Neural crest cell (in vitro differentiated cells): ENCODE results near the gene VASH2. TPM values are rescaled to one million over a fixed set of nuclear protein-coding genes. Genes with fewer than 3 reads are reported as not detected.
A peak's percentile ranks its signal among the peaks of the same experiment; 100 is the strongest.

Experiments
- DNase-seq: peaks from one replicate; pipeline ENCODE4 v3.0.0; 2021; ENCODE audit warnings: low read depth, mixed read lengths, low spot score
- H3K27ac Mint-ChIP-seq: one replicate; pipeline ENCODE4 v1.8.0; 2021; ENCODE audit warnings: mild to moderate bottlenecking, mixed read lengths; ENCODE audit not compliant: unreplicated experiment
- H3K27me3 Mint-ChIP-seq: 2 replicates; pipeline ENCODE4 v1.8.0; 2021; ENCODE audit warnings: low read depth, mild to moderate bottlenecking, mixed read lengths
- H3K36me3 Mint-ChIP-seq: 2 replicates; pipeline ENCODE4 v1.8.0; 2021; ENCODE audit warnings: low read depth, mild to moderate bottlenecking, mixed read lengths
- H3K4me1 Mint-ChIP-seq: 2 replicates; pipeline ENCODE4 v1.8.0; 2021; ENCODE audit warnings: mixed read lengths
- H3K4me3 Mint-ChIP-seq: one replicate; pipeline ENCODE4 v1.8.0; 2021; ENCODE audit warnings: mild to moderate bottlenecking, mixed read lengths
- H3K9me3 Mint-ChIP-seq: 2 replicates; pipeline ENCODE4 v1.8.0; 2021; ENCODE audit warnings: mixed read lengths
- CTCF ChIP-seq: fragments of 200-600 bp; sonication (generic); conservative IDR thresholded peaks from 2 replicates; pipeline ENCODE4 v1.5.0; 2021; ENCODE audit warnings: antibody characterized with exemption, mild to moderate bottlenecking
- total RNA-seq: library from RNA; stranded (reverse); gene quantifications from 2 replicates; pipeline ENCODE4 v1.2.1, GENCODE V29; 2021

Gene VASH2
- total RNA-seq, 1 donor from 2014 or later: 8.7 TPM

GRCh38 chr1:212981025-212981495 is 30.7 kb downstream of the VASH2 start:
- Mint-ChIP-seq H3K36me3 (peaks cover 9% of the 10 kb centered on the region), H3K27ac (peak overlapping the region; percentile 43), H3K4me1 (peaks cover 8% of the 10 kb centered on the region), H3K9me3 (no peaks in the 10 kb centered on the region), H3K4me3 (no peak overlapping the region), H3K27me3 (no peaks in the 10 kb centered on the region)
- TF ChIP-seq CTCF: no peak
- DNase-seq: no peak

GRCh38 chr1:212981571-212982328 is 31.4 kb downstream of the VASH2 start:
- peaks cover 6% of the 10 kb centered on the region for H3K36me3 Mint-ChIP-seq
- no peaks in the 10 kb centered on the region for H3K27me3 Mint-ChIP-seq
- H3K4me3 Mint-ChIP-seq: no peak overlapping the region
- no peaks in the 10 kb centered on the region for H3K9me3 Mint-ChIP-seq
- H3K27ac Mint-ChIP-seq: no peak overlapping the region
- no peak for DNase-seq
- no peak for TF ChIP-seq CTCF
- peaks cover 8% of the 10 kb centered on the region for H3K4me1 Mint-ChIP-seq

GRCh38 chr1:212982430-212983152 is 32.2 kb downstream of the VASH2 start:
- Mint-ChIP-seq H3K4me1 (peaks cover 8% of the 10 kb centered on the region), H3K36me3 (peaks cover 6% of the 10 kb centered on the region)

GRCh38 chr1:212983482-212983881 is 33.1 kb downstream of the VASH2 start:
- H3K4me3 Mint-ChIP-seq: no peak overlapping the region
- no peak overlapping the region for H3K27ac Mint-ChIP-seq
- H3K9me3 Mint-ChIP-seq: no peaks in the 10 kb centered on the region
- peaks cover 6% of the 10 kb centered on the region for H3K36me3 Mint-ChIP-seq
- no peaks in the 10 kb centered on the region for H3K27me3 Mint-ChIP-seq
- no peak for DNase-seq
- TF ChIP-seq CTCF: no peak
- H3K4me1 Mint-ChIP-seq: peaks cover 8% of the 10 kb centered on the region

More at GRCh38 chr1:212982430-212983152, 32.2 kb downstream of the VASH2 start:
- no peak overlapping the region for H3K4me3 Mint-ChIP-seq
- no peak overlapping the region for H3K27ac Mint-ChIP-seq
- TF ChIP-seq CTCF: no peak
- no peak for DNase-seq
- no peaks in the 10 kb centered on the region for H3K9me3 Mint-ChIP-seq
- no peaks in the 10 kb centered on the region for H3K27me3 Mint-ChIP-seq

GRCh38 chr1:212984522-212985291 is 34.4 kb downstream of the VASH2 start:
- Mint-ChIP-seq H3K36me3 (peaks cover 6% of the 10 kb centered on the region), H3K9me3 (no peaks in the 10 kb centered on the region), H3K4me1 (peaks cover 8% of the 10 kb centered on the region), H3K27ac (no peak overlapping the region), H3K27me3 (no peaks in the 10 kb centered on the region), H3K4me3 (no peak overlapping the region)
- TF ChIP-seq CTCF: no peak
- no peak for DNase-seq
